Measurements from ENCODE around the gene ASTN2. TPM values are rescaled to one million over a fixed set of nuclear protein-coding genes. Genes with fewer than 3 reads are reported as not detected.

Gene ASTN2
- total and polyA plus RNA-seq, 2 donors (not counting 3 experiments of a cell fraction or from before 2014, with no cell fraction given), result 1.0 to 1.9 TPM

DNA sequence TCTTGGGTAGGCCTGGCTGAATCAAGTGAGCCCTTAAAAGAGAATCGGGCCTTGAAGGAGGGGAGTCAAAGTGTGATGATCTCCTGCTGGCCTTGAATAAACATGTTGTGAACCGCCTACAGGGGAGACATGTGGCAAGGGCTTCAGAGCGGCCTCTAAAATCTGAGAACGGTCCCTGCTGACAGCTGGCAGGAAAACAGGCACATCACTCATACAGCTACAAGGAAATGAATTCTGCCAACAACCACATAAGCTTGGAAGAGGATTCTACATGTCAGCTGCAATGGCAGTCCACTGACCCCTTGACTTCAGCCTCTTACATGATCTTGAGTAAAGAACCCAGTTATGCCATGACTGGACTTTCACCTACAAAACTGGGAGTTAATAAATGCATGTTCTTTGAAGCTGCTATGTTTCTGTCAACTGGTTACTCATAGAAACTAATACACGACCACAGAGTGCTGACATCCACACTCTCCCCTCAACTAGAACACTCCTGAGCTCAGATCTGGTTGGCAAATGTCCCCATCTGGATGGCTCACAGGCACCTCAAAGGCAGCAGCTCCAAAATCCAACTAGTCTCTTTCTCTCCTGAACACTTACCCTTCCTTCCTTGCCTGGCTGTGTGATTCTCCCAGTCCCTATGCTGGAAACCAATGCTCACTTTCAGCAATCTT is 333.1 kb downstream of the ASTN2 start:
- TF ChIP-seq POLR2AphosphoS5 (IDR thresholded peaks at IDR 0.05; ENCODE audit: insufficient read depth, low read depth, low read length) (no peak), JUN (IDR thresholded peaks at IDR 0.05; ENCODE audit: borderline replicate concordance, insufficient read depth, insufficient read length, low read depth) (no peak), GATA2 (IDR thresholded peaks at IDR 0.05; ENCODE audit: insufficient read depth, insufficient read length, low read depth, low read length) (no peak), EZH2 (IDR thresholded peaks at IDR 0.05; ENCODE audit: borderline replicate concordance, low read depth, low read length, severe bottlenecking) (no peak), MYC (IDR thresholded peaks at IDR 0.05; ENCODE audit: low read depth, low read length) (no peak), FOS (IDR thresholded peaks at IDR 0.05; ENCODE audit: borderline replicate concordance, insufficient read depth, low read length) (no peak), POLR2A (IDR thresholded peaks at IDR 0.05; ENCODE audit: low read depth, low read length) (no peak)
- TF ChIP-seq, protein P1, sequence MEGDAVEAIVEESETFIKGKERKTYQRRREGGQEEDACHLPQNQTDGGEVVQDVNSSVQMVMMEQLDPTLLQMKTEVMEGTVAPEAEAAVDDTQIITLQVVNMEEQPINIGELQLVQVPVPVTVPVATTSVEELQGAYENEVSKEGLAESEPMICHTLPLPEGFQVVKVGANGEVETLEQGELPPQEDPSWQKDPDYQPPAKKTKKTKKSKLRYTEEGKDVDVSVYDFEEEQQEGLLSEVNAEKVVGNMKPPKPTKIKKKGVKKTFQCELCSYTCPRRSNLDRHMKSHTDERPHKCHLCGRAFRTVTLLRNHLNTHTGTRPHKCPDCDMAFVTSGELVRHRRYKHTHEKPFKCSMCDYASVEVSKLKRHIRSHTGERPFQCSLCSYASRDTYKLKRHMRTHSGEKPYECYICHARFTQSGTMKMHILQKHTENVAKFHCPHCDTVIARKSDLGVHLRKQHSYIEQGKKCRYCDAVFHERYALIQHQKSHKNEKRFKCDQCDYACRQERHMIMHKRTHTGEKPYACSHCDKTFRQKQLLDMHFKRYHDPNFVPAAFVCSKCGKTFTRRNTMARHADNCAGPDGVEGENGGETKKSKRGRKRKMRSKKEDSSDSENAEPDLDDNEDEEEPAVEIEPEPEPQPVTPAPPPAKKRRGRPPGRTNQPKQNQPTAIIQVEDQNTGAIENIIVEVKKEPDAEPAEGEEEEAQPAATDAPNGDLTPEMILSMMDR (IDR thresholded peaks at IDR 0.05; ENCODE audit: extremely low read depth in 1 of 2, insufficient read depth in 1 of 2, low read depth in 1 of 2, low read length in 2 of 2), result no peak
- TF ChIP-seq, protein P2, sequence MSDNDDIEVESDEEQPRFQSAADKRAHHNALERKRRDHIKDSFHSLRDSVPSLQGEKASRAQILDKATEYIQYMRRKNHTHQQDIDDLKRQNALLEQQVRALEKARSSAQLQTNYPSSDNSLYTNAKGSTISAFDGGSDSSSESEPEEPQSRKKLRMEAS (IDR thresholded peaks at IDR 0.05; ENCODE audit: insufficient read depth, insufficient read length), result no peak
- CTCF ChIA-PET, result no interaction called here
- POLR2A ChIA-PET, result no interaction called here
- Histone ChIP-seq H3K9me1 (replicated peaks; ENCODE audit: control insufficient read depth, extremely low read depth, insufficient read depth, low read length) (no peaks in the 10 kb centered on the region), H3K9me3 (replicated peaks; ENCODE audit: control insufficient read depth, insufficient read depth, low read length) (no peaks in the 10 kb centered on the region), H3K4me3 (replicated peaks in 1 of 3; ENCODE audit: insufficient read depth in 1 of 3, low read depth in 1 of 3, low read length in 3 of 3) (no peak overlapping the region), H4K20me1 (replicated peaks; ENCODE audit: control insufficient read depth, extremely low read depth, insufficient read depth, low read length) (no peaks in the 10 kb centered on the region), H3K27me3 (ENCODE audit: control insufficient read depth in 2 of 2, insufficient read depth in 2 of 2, low read length in 2 of 2) (no peaks in the 10 kb centered on the region), H3K4me2 (ENCODE audit: insufficient read depth, low read length) (no peak overlapping the region), H2AFZ (ENCODE audit: low read depth, low read length) (no peak overlapping the region), H3K36me3 (ENCODE audit: control insufficient read depth in 2 of 2, extremely low read depth in 1 of 2, insufficient read depth in 2 of 2, low read length in 2 of 2) (no peaks in the 10 kb centered on the region), H3K79me2 (ENCODE audit: control insufficient read depth, insufficient read depth, low read length) (no peaks in the 10 kb centered on the region), H3K9ac (replicated peaks; ENCODE audit: extremely low read depth, insufficient read depth, low read length) (no peak overlapping the region), H3K27ac (ENCODE audit: insufficient read depth, low read depth, low read length) (no peak overlapping the region), H3K4me1 (ENCODE audit: control insufficient read depth, extremely low read depth, insufficient read depth, low read length) (no peaks in the 10 kb centered on the region)
- dilution Hi-C loops (cut with MboI; ENCODE audit: extremely low pct_ligation_motif_present, low sequenced_read_pairs), result no loop called here
- intact Hi-C loops (cut with micrococcal nuclease), result no loop called here
- no peak for FAIRE-seq
- no TSS peak for BruUV-seq (replicated peaks)
- no peak for DNase-seq (ENCODE audit: low read depth, low spot score)

Data from endothelial cell of umbilical vein (primary cell).